ENCODE measurements around the gene GOPC.

DNA sequence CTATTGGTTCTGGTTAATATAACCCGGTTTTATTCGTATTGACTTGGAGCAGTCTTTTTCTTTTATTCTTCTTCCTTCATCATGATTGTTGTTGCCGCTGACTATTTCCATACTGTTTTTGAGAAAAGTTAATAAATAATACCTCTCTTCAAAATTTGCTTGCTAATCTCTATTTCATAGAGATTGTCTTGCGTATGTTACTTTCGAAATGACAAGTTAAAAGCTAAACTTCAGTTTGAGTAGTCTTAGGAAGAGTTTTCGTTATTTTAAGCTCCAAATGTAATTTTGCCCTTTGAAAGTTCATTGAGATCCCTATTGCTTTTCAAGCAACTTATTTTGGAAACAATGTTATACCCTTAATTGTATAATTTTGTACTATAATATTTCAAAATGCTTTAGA, 83.4 kb downstream of the GOPC start:
- TF ChIP-seq, protein P1, sequence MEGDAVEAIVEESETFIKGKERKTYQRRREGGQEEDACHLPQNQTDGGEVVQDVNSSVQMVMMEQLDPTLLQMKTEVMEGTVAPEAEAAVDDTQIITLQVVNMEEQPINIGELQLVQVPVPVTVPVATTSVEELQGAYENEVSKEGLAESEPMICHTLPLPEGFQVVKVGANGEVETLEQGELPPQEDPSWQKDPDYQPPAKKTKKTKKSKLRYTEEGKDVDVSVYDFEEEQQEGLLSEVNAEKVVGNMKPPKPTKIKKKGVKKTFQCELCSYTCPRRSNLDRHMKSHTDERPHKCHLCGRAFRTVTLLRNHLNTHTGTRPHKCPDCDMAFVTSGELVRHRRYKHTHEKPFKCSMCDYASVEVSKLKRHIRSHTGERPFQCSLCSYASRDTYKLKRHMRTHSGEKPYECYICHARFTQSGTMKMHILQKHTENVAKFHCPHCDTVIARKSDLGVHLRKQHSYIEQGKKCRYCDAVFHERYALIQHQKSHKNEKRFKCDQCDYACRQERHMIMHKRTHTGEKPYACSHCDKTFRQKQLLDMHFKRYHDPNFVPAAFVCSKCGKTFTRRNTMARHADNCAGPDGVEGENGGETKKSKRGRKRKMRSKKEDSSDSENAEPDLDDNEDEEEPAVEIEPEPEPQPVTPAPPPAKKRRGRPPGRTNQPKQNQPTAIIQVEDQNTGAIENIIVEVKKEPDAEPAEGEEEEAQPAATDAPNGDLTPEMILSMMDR (IDR thresholded peaks at IDR 0.05; ENCODE audit: low read length), result no peak
- TF ChIP-seq EZH2 (optimal IDR thresholded peaks at IDR 0.05; ENCODE audit: low read depth, low read length), result no peak

All from MM.1S (cell line).